ENCODE measurements around the gene DSCAM. TPM values are rescaled to one million over a fixed set of nuclear protein-coding genes. Genes with fewer than 3 reads are reported as not detected.

The DSCAM gene
- total RNA-seq, 2 experiments from 2014 or later, result not detected

GRCh38 chr21:40021558-40022351 lies 825.2 kb downstream of the DSCAM start:
- Mint-ChIP-seq H3K27ac (no peak overlapping the region), H3K4me1 (ENCODE audit: low read depth) (no peaks in the 10 kb centered on the region), H3K9me3 (peaks cover 2% of the 10 kb centered on the region), H3K4me3 (no peak overlapping the region), H3K36me3 (ENCODE audit: low read depth) (no peaks in the 10 kb centered on the region), H3K27me3 (no peaks in the 10 kb centered on the region)
- TF ChIP-seq CTCF (IDR thresholded peaks at IDR 0.05), result no peak
- ChIA-PET CTCF (no interaction called here), POLR2A (no interaction called here)
- intact Hi-C loops (cut with DNase I, micrococcal nuclease), result no loop called here
- Histone ChIP-seq H3K36me3 (ENCODE audit: insufficient read depth, low read length) (no peaks in the 10 kb centered on the region), H3K4me1 (ENCODE audit: insufficient read depth, low read length) (no peaks in the 10 kb centered on the region), H3K9me3 (ENCODE audit: control insufficient read depth in 1 of 2, insufficient read depth in 1 of 2, low read length in 2 of 2) (peaks cover 0 to 9% of the 10 kb centered on the region in 2 experiments), H3K4me3 (ENCODE audit: low read length) (no peak overlapping the region), H3K27ac (ENCODE audit: low read depth in 1 of 2, low read length in 2 of 2) (no peak overlapping the region), H3K27me3 (ENCODE audit: control insufficient read depth in 1 of 2, insufficient read depth in 2 of 2, low read length in 2 of 2) (no peaks in the 10 kb centered on the region)
- ATAC-seq (ENCODE audit: poor library complexity) (no peak), DNase-seq (no peak)

DNA sequence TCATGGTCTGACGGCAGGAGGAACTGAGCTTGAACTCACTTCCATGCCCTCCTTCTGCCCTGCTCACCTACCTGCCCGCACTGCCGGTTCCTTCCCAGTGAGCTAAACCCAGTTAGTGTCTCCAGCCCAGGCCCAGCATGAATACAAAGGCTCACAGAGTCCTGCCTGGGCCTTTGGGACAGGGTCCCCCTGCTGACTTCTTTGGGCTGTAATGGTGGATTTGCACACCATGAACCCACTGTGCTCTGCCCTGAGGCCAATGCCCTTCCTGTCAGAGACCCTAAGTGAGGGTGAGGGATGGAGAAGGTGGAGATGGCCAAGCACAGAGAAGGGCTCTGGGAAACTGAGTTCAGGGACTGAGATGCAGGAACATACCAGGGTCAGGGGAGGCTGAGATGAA lies 826.3 kb downstream of the DSCAM start:
- Mint-ChIP-seq H3K27ac (no peak overlapping the region), H3K4me1 (ENCODE audit: low read depth) (no peaks in the 10 kb centered on the region), H3K9me3 (peaks cover 2% of the 10 kb centered on the region), H3K36me3 (ENCODE audit: low read depth) (no peaks in the 10 kb centered on the region), H3K4me3 (no peak overlapping the region), H3K27me3 (no peaks in the 10 kb centered on the region)
- Histone ChIP-seq H3K27me3 (ENCODE audit: control insufficient read depth in 1 of 2, insufficient read depth in 2 of 2, low read length in 2 of 2) (no peaks in the 10 kb centered on the region), H3K9me3 (ENCODE audit: control insufficient read depth in 1 of 2, insufficient read depth in 1 of 2, low read length in 2 of 2) (peaks cover 0 to 12% of the 10 kb centered on the region in 2 experiments), H3K4me3 (ENCODE audit: low read length) (no peak overlapping the region), H3K27ac (ENCODE audit: low read depth in 1 of 2, low read length in 2 of 2) (no peak overlapping the region), H3K36me3 (ENCODE audit: insufficient read depth, low read length) (no peaks in the 10 kb centered on the region), H3K4me1 (ENCODE audit: insufficient read depth, low read length) (no peaks in the 10 kb centered on the region)
- CTCF ChIA-PET, result no interaction called here
- ATAC-seq (ENCODE audit: poor library complexity) (no peak), DNase-seq (no peak)
- no peak for TF ChIP-seq CTCF (IDR thresholded peaks at IDR 0.05)
- intact Hi-C loops (cut with DNase I, micrococcal nuclease), result no loop called here
- POLR2A ChIA-PET, result no interaction called here

DNA sequence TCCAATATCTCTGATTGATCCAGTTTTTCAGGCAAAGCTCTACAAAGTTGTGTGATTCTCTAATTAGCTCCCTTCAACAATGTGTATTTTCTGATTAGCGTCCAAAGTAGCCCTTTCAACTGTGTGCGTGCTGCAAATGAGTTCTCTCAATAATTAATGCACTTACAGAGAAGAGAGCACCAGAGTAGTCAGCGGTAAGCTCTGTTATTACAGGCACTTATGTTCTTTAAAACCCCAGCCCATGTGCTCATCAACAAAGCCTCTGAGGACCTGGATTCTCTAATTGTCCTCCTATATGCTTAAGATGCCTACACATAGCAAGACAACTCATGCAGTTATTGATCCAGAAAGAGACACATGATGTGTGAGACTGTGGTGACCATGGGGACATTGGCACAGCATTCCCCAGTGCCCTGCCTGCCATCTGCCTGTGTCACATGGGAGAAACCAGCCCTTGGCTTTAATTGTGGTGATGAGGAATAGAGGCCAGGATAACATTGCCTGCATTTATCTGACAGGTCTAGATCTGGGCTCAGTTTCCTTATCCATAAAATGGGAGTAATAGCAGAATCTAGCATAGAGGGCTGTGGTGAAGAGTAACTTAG lies 828.0 kb downstream of the DSCAM start:
- Histone ChIP-seq H3K27ac (ENCODE audit: low read depth in 1 of 2, low read length in 2 of 2) (no peak overlapping the region), H3K36me3 (ENCODE audit: insufficient read depth, low read length) (no peaks in the 10 kb centered on the region), H3K9me3 (ENCODE audit: control insufficient read depth in 1 of 2, insufficient read depth in 1 of 2, low read length in 2 of 2) (peaks cover 0 to 18% of the 10 kb centered on the region in 2 experiments), H3K27me3 (ENCODE audit: control insufficient read depth in 1 of 2, insufficient read depth in 2 of 2, low read length in 2 of 2) (no peaks in the 10 kb centered on the region), H3K4me1 (ENCODE audit: insufficient read depth, low read length) (no peaks in the 10 kb centered on the region), H3K4me3 (ENCODE audit: low read length) (no peak overlapping the region)
- ATAC-seq (ENCODE audit: poor library complexity) (no peak), DNase-seq (no peak)
- Mint-ChIP-seq H3K4me1 (ENCODE audit: low read depth) (no peaks in the 10 kb centered on the region), H3K9me3 (peaks cover 2% of the 10 kb centered on the region), H3K27ac (no peak overlapping the region), H3K4me3 (no peak overlapping the region), H3K27me3 (no peaks in the 10 kb centered on the region), H3K36me3 (ENCODE audit: low read depth) (no peaks in the 10 kb centered on the region)
- intact Hi-C loops (cut with DNase I, micrococcal nuclease), result no loop called here
- no peak for TF ChIP-seq CTCF (IDR thresholded peaks at IDR 0.05)
- CTCF ChIA-PET, result no interaction called here
- POLR2A ChIA-PET, result no interaction called here
